HCT116 (cell line): ENCODE data around the gene ACTL7B.

Experiments used
- EZH2 ChIP-seq: fragments of 200-600 bp; sonication (generic); IDR thresholded peaks from 2 replicates; pipeline ENCODE4 v1.6.1; 2017; ENCODE audit warnings: antibody characterized with exemption, mixed run types
- JUND ChIP-seq: IDR thresholded peaks from 2 replicates; pipeline ENCODE4 v1.6.1; 2012
- POLR2A ChIP-seq: IDR thresholded peaks from 2 replicates; pipeline ENCODE4 v1.7.0; 2011; ENCODE audit warnings: borderline replicate concordance; ENCODE audit not compliant: insufficient read depth, insufficient read length; ENCODE audit errors: extremely low read depth
- POLR2AphosphoS5 ChIP-seq: IDR thresholded peaks from 2 replicates; pipeline ENCODE4 v1.6.1; 2011; ENCODE audit warnings: mild to moderate bottlenecking, low read depth, low read length, moderate library complexity
- SIN3A ChIP-seq: IDR thresholded peaks from 2 replicates; pipeline ENCODE4 v1.6.1; 2012; ENCODE audit warnings: low read depth
- ZFX ChIP-seq: fragments of 450-650 bp; IDR thresholded peaks from 2 replicates; pipeline ENCODE4 v1.6.1; 2017
- TF ChIP-seq, protein P1 (sequence below): IDR thresholded peaks from 2 replicates; pipeline ENCODE4 v1.6.1; 2012; ENCODE audit warnings: low read depth
- TF ChIP-seq, protein P2 (sequence below), 3 experiments: fragments of 200-600 bp in 1 of 3; sonication (generic) in 1 of 3; IDR thresholded peaks in 2 of 3; conservative IDR thresholded peaks in 1 of 3; 2 replicates each; pipeline ENCODE4 v1.5.1; 2012 to 2017; ENCODE audit warnings: low read depth in 2 of 3, low read length in 2 of 3, antibody characterized with exemption in 1 of 3, borderline replicate concordance in 1 of 3, control low read depth in 1 of 3, mild to moderate bottlenecking in 1 of 3, mixed read lengths in 1 of 3, mixed run types in 1 of 3, moderate library complexity in 1 of 3; ENCODE audit not compliant: insufficient read depth in 1 of 3

DNA sequence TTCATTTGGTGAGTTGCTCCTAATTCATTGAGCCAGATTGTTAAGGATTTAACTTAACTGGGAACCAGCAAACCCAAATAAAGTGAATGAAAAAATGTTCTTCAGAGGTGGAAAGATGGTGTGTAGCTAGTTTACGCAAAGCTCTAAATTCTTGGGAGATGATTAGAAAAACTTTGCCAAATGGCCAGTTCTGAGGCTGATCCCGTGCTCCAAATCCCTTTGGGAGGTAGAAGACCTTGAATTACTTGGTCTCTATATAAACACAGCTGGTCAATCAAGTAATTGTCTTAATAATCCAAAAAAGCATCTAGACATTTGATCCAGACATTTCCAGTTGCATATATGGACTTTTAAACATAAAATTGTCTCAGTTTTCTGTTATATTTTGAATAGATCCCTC, 11.4 kb downstream of the ACTL7B start:
- TF ChIP-seq POLR2AphosphoS5 (no peak), EZH2 (no peak), ZFX (no peak), POLR2A (no peak), SIN3A (no peak), JUND (no peak)
- TF ChIP-seq, protein P1, sequence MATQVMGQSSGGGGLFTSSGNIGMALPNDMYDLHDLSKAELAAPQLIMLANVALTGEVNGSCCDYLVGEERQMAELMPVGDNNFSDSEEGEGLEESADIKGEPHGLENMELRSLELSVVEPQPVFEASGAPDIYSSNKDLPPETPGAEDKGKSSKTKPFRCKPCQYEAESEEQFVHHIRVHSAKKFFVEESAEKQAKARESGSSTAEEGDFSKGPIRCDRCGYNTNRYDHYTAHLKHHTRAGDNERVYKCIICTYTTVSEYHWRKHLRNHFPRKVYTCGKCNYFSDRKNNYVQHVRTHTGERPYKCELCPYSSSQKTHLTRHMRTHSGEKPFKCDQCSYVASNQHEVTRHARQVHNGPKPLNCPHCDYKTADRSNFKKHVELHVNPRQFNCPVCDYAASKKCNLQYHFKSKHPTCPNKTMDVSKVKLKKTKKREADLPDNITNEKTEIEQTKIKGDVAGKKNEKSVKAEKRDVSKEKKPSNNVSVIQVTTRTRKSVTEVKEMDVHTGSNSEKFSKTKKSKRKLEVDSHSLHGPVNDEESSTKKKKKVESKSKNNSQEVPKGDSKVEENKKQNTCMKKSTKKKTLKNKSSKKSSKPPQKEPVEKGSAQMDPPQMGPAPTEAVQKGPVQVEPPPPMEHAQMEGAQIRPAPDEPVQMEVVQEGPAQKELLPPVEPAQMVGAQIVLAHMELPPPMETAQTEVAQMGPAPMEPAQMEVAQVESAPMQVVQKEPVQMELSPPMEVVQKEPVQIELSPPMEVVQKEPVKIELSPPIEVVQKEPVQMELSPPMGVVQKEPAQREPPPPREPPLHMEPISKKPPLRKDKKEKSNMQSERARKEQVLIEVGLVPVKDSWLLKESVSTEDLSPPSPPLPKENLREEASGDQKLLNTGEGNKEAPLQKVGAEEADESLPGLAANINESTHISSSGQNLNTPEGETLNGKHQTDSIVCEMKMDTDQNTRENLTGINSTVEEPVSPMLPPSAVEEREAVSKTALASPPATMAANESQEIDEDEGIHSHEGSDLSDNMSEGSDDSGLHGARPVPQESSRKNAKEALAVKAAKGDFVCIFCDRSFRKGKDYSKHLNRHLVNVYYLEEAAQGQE = no peak
- TF ChIP-seq, protein P2, sequence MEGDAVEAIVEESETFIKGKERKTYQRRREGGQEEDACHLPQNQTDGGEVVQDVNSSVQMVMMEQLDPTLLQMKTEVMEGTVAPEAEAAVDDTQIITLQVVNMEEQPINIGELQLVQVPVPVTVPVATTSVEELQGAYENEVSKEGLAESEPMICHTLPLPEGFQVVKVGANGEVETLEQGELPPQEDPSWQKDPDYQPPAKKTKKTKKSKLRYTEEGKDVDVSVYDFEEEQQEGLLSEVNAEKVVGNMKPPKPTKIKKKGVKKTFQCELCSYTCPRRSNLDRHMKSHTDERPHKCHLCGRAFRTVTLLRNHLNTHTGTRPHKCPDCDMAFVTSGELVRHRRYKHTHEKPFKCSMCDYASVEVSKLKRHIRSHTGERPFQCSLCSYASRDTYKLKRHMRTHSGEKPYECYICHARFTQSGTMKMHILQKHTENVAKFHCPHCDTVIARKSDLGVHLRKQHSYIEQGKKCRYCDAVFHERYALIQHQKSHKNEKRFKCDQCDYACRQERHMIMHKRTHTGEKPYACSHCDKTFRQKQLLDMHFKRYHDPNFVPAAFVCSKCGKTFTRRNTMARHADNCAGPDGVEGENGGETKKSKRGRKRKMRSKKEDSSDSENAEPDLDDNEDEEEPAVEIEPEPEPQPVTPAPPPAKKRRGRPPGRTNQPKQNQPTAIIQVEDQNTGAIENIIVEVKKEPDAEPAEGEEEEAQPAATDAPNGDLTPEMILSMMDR (IDR thresholded peaks at IDR 0.05 in 2 of 3, conservative IDR thresholded peaks at IDR 0.05 in 1 of 3; ENCODE audit: borderline replicate concordance in 1 of 3, insufficient read depth in 1 of 3, low read depth in 2 of 3, low read length in 2 of 3) = no peak
